GM23338 (cell line): ENCODE data around the gene PLCL1. TPM values are rescaled to one million over a fixed set of nuclear protein-coding genes. Genes with fewer than 3 reads are reported as not detected.

Source experiments
- ATAC-seq: fragments of 200-7000 bp; cut with Tn5 transposase; 3 replicates; pipeline ENCODE4 v1.9.1; 2020
- DNase-seq: peaks from one replicate; pipeline ENCODE4 v3.0.0-alpha.2; 2015; ENCODE audit warnings: low spot score
- H2AFZ ChIP-seq: fragments of 200-600 bp; sonication (generic); 2 replicates; pipeline ENCODE4 v1.8.0; 2016; ENCODE audit warnings: antibody characterized with exemption, mild to moderate bottlenecking, moderate library complexity
- H3F3A ChIP-seq: fragments of 200-600 bp; sonication (generic); replicated peaks from 2 replicates; pipeline ENCODE4 v1.8.0; 2017; ENCODE audit warnings: antibody characterized with exemption, mixed run types, low read depth
- H3K27ac ChIP-seq: fragments of 200-600 bp; sonication (generic); 2 replicates; pipeline ENCODE4 v1.6.1; 2016; ENCODE audit warnings: low read depth
- H3K27me3 ChIP-seq: fragments of 200-600 bp; sonication (generic); 2 replicates; pipeline ENCODE4 v1.8.0; 2016; ENCODE audit warnings: mild to moderate bottlenecking, mixed run types, moderate library complexity; ENCODE audit not compliant: insufficient read depth
- H3K36me3 ChIP-seq: fragments of 200-600 bp; sonication (generic); 2 replicates; pipeline ENCODE4 v1.8.0; 2016; ENCODE audit warnings: mild to moderate bottlenecking; ENCODE audit not compliant: insufficient read depth
- H3K4me1 ChIP-seq: fragments of 200-600 bp; sonication (generic); 2 replicates; pipeline ENCODE4 v1.8.0; 2016; ENCODE audit warnings: mild to moderate bottlenecking, moderate library complexity; ENCODE audit not compliant: insufficient read depth
- H3K4me2 ChIP-seq: fragments of 200-600 bp; sonication (generic); 2 replicates; pipeline ENCODE4 v1.7.1; 2017; ENCODE audit warnings: mixed run types
- H3K4me3 ChIP-seq: fragments of 200-600 bp; sonication (generic); 2 replicates; pipeline ENCODE4 v1.6.1; 2016; ENCODE audit warnings: mixed run types
- H3K79me2 ChIP-seq: fragments of 200-600 bp; sonication (generic); replicated peaks from 2 replicates; pipeline ENCODE4 v1.8.0; 2017; ENCODE audit warnings: mild to moderate bottlenecking; ENCODE audit not compliant: insufficient read depth
- H3K9me2 ChIP-seq: fragments of 200-600 bp; sonication (generic); 2 replicates; pipeline ENCODE4 v1.8.0; 2017; ENCODE audit not compliant: insufficient read depth
- H4K20me1 ChIP-seq: fragments of 200-600 bp; sonication (generic); replicated peaks from 2 replicates; pipeline ENCODE4 v1.8.0; 2017; ENCODE audit warnings: mild to moderate bottlenecking; ENCODE audit not compliant: insufficient read depth
- H3K27ac Mint-ChIP-seq: 2 replicates; pipeline ENCODE4 v1.8.0; 2020; ENCODE audit warnings: inconsistent platforms, mild to moderate bottlenecking, moderate library complexity, mixed read lengths
- H3K27me3 Mint-ChIP-seq: 3 replicates; pipeline ENCODE4 v1.8.0; 2022; ENCODE audit warnings: low read depth, mild to moderate bottlenecking, moderate library complexity, mixed read lengths, inconsistent platforms; ENCODE audit not compliant: insufficient read depth, poor library complexity
- H3K36me3 Mint-ChIP-seq: 3 replicates; pipeline ENCODE4 v1.8.0; 2021; ENCODE audit warnings: low read depth, mild to moderate bottlenecking, inconsistent platforms, moderate library complexity, mixed read lengths
- H3K4me1 Mint-ChIP-seq: 3 replicates; pipeline ENCODE4 v1.8.0; 2020; ENCODE audit warnings: mild to moderate bottlenecking, inconsistent platforms, mixed read lengths
- H3K4me3 Mint-ChIP-seq: 3 replicates; pipeline ENCODE4 v1.8.0; 2021; ENCODE audit warnings: moderate library complexity, mild to moderate bottlenecking, inconsistent platforms, mixed read lengths
- H3K9me3 Mint-ChIP-seq: 3 replicates; pipeline ENCODE4 v1.8.0; 2020; ENCODE audit warnings: moderate library complexity, mild to moderate bottlenecking, inconsistent platforms, mixed read lengths
- CTCF ChIP-seq, 2 experiments: fragments of 200-600 bp in 1 of 2; sonication (generic) in 1 of 2; conservative IDR thresholded peaks; 2 replicates each; pipeline versions ENCODE4 v1.5.1 to v1.6.1; 2016 to 2017; ENCODE audit warnings: antibody characterized with exemption in 2 of 2, low read depth in 2 of 2, mild to moderate bottlenecking in 2 of 2, moderate library complexity in 1 of 2
- ETS1 ChIP-seq: IDR thresholded peaks from 2 replicates; pipeline ENCODE4 v1.6.1; 2016; ENCODE audit warnings: antibody characterized with exemption
- EZH2 ChIP-seq: fragments of 200-600 bp; sonication (generic); IDR thresholded peaks from one replicate; pipeline ENCODE4 v1.8.0; 2017; ENCODE audit warnings: antibody characterized with exemption, mild to moderate bottlenecking, low read depth; ENCODE audit not compliant: unreplicated experiment
- EZH2phosphoT487 ChIP-seq: fragments of 200-600 bp; sonication (generic); IDR thresholded peaks from one replicate; pipeline ENCODE4 v1.8.1; 2018; ENCODE audit warnings: antibody characterized with exemption; ENCODE audit not compliant: unreplicated experiment
- JUNB ChIP-seq: IDR thresholded peaks from one replicate; pipeline ENCODE4 v1.6.1; 2016; ENCODE audit warnings: antibody characterized with exemption; ENCODE audit not compliant: unreplicated experiment
- REST ChIP-seq: IDR thresholded peaks from one replicate; pipeline ENCODE4 v1.6.1; 2018; ENCODE audit warnings: antibody characterized with exemption; ENCODE audit not compliant: unreplicated experiment
- STAT1 ChIP-seq: IDR thresholded peaks from one replicate; pipeline ENCODE4 v1.6.1; 2016; ENCODE audit warnings: antibody characterized with exemption; ENCODE audit not compliant: unreplicated experiment
- ZNF114 ChIP-seq: fragments of 250-450 bp; sonication (Bioruptor Pico); IDR thresholded peaks from 2 replicates; pipeline ENCODE4 v1.5.0; 2020; ENCODE audit warnings: mild to moderate bottlenecking, moderate library complexity
- ZNF331 ChIP-seq: fragments of 250-450 bp; sonication (Bioruptor Pico); IDR thresholded peaks from 2 replicates; pipeline ENCODE4 v1.5.0; 2020; ENCODE audit warnings: low read depth, mild to moderate bottlenecking, moderate library complexity
- polyA plus RNA-seq: library from polyadenylated mRNA; unstranded; fragments of >200 nt; fragmentation: Nextera tagmentation; extraction: Ambion mirVana; gene quantifications from 2 replicates; pipeline ENCODE4 v1.2.1, GENCODE V29; 2016
- total RNA-seq: library from RNA; depleted of rRNA; stranded (reverse); fragments of >200 nt; shearing (Covaris generic); gene quantifications from 2 replicates; pipeline ENCODE4 v1.2.3, GENCODE V29; 2014

Gene PLCL1
- total and polyA plus RNA-seq, 2 experiments from 2014 or later = not detected

GRCh38 chr2:198077477-198077876, 273.1 kb downstream of the PLCL1 start (continued):
- TF ChIP-seq ZNF114 (CRISPR knock-in tag) (no peak), ETS1 (no peak), ZNF331 (no peak)

GRCh38 chr2:198080879-198081765, 276.7 kb downstream of the PLCL1 start:
- no peak for DNase-seq
- Histone ChIP-seq H3F3A (no peaks in the 10 kb centered on the region), H3K4me1 (no peaks in the 10 kb centered on the region), H3K27me3 (no peaks in the 10 kb centered on the region), H3K9me2 (no peaks in the 10 kb centered on the region), H3K4me2 (no peak overlapping the region), H3K79me2 (no peaks in the 10 kb centered on the region), H4K20me1 (no peaks in the 10 kb centered on the region), H3K27ac (no peak overlapping the region), H3K4me3 (no peak overlapping the region), H2AFZ (peak overlapping the region; percentile 45; the same call in 1 of the 2 replicates), H3K36me3 (no peaks in the 10 kb centered on the region)
- H3K4me3 Mint-ChIP-seq = no peak overlapping the region
- H3K27ac Mint-ChIP-seq = no peak overlapping the region
- no peaks in the 10 kb centered on the region for H3K27me3 Mint-ChIP-seq
- no peaks in the 10 kb centered on the region for H3K9me3 Mint-ChIP-seq
- ATAC-seq = no peak
- H3K36me3 Mint-ChIP-seq = no peaks in the 10 kb centered on the region
- H3K4me1 Mint-ChIP-seq = no peaks in the 10 kb centered on the region
- TF ChIP-seq ZNF114 (CRISPR knock-in tag) = no peak
- TF ChIP-seq EZH2phosphoT487 = no peak
- TF ChIP-seq ZNF331 = no peak
- no peak for TF ChIP-seq CTCF (conservative IDR thresholded peaks at IDR 0.05; ENCODE audit: low read depth in 2 of 2)
- TF ChIP-seq JUNB = no peak
- TF ChIP-seq EZH2 = no peak
- no peak for TF ChIP-seq STAT1
- no peak for TF ChIP-seq REST
- no peak for TF ChIP-seq ETS1
